Measurements from ENCODE around the gene ADCY2.

The ADCY2 gene

GRCh38 chr5:7802855-7803254 lies 406.9 kb downstream of the ADCY2 start:
- TF ChIP-seq, protein P1, sequence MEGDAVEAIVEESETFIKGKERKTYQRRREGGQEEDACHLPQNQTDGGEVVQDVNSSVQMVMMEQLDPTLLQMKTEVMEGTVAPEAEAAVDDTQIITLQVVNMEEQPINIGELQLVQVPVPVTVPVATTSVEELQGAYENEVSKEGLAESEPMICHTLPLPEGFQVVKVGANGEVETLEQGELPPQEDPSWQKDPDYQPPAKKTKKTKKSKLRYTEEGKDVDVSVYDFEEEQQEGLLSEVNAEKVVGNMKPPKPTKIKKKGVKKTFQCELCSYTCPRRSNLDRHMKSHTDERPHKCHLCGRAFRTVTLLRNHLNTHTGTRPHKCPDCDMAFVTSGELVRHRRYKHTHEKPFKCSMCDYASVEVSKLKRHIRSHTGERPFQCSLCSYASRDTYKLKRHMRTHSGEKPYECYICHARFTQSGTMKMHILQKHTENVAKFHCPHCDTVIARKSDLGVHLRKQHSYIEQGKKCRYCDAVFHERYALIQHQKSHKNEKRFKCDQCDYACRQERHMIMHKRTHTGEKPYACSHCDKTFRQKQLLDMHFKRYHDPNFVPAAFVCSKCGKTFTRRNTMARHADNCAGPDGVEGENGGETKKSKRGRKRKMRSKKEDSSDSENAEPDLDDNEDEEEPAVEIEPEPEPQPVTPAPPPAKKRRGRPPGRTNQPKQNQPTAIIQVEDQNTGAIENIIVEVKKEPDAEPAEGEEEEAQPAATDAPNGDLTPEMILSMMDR (IDR thresholded peaks at IDR 0.05; ENCODE audit: low read depth, low read length, missing control alignments): no peak
- DNase-seq (ENCODE audit: low read depth): no peak
- no peak overlapping the region for H3K4me3 ChIP-seq (ENCODE audit: low read depth, low read length)
- in situ Hi-C loops (cut with HindIII; ENCODE audit: low sequenced_read_pairs): no loop called here

- TF ChIP-seq, protein P1 (IDR thresholded peaks at IDR 0.05; ENCODE audit: low read depth, low read length, missing control alignments): no peak
- in situ Hi-C loops (cut with HindIII; ENCODE audit: low sequenced_read_pairs): no loop called here
- no peak overlapping the region for H3K4me3 ChIP-seq (ENCODE audit: low read depth, low read length)
- DNase-seq (ENCODE audit: low read depth): no peak
Observed at GRCh38 chr5:7803937-7804336, 408.0 kb downstream of the ADCY2 start.

DNA sequence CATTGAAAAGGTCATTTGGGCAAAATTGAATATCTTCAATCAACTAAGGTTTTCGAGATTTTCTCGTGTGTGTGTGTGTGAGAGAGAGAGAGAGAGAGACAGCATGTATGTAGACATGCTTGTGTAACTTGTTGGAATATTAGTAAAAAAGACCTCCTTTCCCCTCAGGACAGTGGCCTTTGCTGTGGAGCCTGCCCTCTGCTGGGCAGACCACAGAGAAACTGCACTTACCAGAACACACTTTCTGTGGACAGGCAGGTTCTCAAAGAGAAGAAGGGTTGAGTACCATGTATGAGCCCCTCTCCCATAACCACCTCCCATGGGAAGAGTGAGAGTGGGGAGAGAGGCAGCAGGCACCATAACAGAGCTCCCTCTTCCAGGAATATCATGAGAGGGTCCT lies 409.4 kb downstream of the ADCY2 start:
- DNase-seq (ENCODE audit: low read depth): no peak
- in situ Hi-C loops (cut with HindIII; ENCODE audit: low sequenced_read_pairs): no loop called here
- TF ChIP-seq, protein P1 (IDR thresholded peaks at IDR 0.05; ENCODE audit: low read depth, low read length, missing control alignments): peak; percentile 39
- no peak overlapping the region for H3K4me3 ChIP-seq (ENCODE audit: low read depth, low read length)

- no peak for DNase-seq (ENCODE audit: low read depth)
- in situ Hi-C loops (cut with HindIII; ENCODE audit: low sequenced_read_pairs): no loop called here
- no peak overlapping the region for H3K4me3 ChIP-seq (ENCODE audit: low read depth, low read length)
- TF ChIP-seq, protein P1 (IDR thresholded peaks at IDR 0.05; ENCODE audit: low read depth, low read length, missing control alignments): no peak
Observed at GRCh38 chr5:7808998-7809397, 413.1 kb downstream of the ADCY2 start.

- no peak overlapping the region for H3K4me3 ChIP-seq (ENCODE audit: low read depth, low read length)
- TF ChIP-seq, protein P1 (IDR thresholded peaks at IDR 0.05; ENCODE audit: low read depth, low read length, missing control alignments): no peak
- in situ Hi-C loops (cut with HindIII; ENCODE audit: low sequenced_read_pairs): no loop called here
- DNase-seq (ENCODE audit: low read depth): no peak
Observed at GRCh38 chr5:7811715-7812114, 415.8 kb downstream of the ADCY2 start.

- in situ Hi-C loops (cut with HindIII; ENCODE audit: low sequenced_read_pairs): no loop called here
- DNase-seq (ENCODE audit: low read depth): no peak
- TF ChIP-seq, protein P1 (IDR thresholded peaks at IDR 0.05; ENCODE audit: low read depth, low read length, missing control alignments): no peak
- H3K4me3 ChIP-seq (ENCODE audit: low read depth, low read length): no peak overlapping the region
Observed at GRCh38 chr5:7813007-7813406, 417.1 kb downstream of the ADCY2 start.

GRCh38 chr5:7813576-7813975 lies 417.6 kb downstream of the ADCY2 start:
- no peak for DNase-seq (ENCODE audit: low read depth)
- in situ Hi-C loops (cut with HindIII; ENCODE audit: low sequenced_read_pairs): no loop called here
- TF ChIP-seq, protein P1 (IDR thresholded peaks at IDR 0.05; ENCODE audit: low read depth, low read length, missing control alignments): no peak
- H3K4me3 ChIP-seq (ENCODE audit: low read depth, low read length): no peak overlapping the region

Data from astrocyte of the cerebellum (primary cell).